Transverse colon (tissue), 4 donors: ENCODE measurements around the gene ZNF567.

Experiments
- EP300 ChIP-seq: sonication (generic); formaldehyde crosslinking; IDR thresholded peaks from one replicate; pipeline ENCODE4 v1.6.1; 2017; ENCODE audit warnings: antibody characterized with exemption, low read depth
- POLR2A ChIP-seq: fragments of 450-650 bp; IDR thresholded peaks from one replicate; pipeline ENCODE4 v1.6.1; 2016; ENCODE audit warnings: antibody characterized with exemption, mild to moderate bottlenecking, moderate library complexity
- POLR2AphosphoS5 ChIP-seq, 3 donors: sonication (generic); formaldehyde crosslinking; IDR thresholded peaks; one replicate each; pipeline ENCODE4 v1.6.1; 2016; ENCODE audit warnings: antibody characterized with exemption in 3 of 3
- TF ChIP-seq, protein P1 (sequence below), 5 experiments: fragments of 200-600 bp in 3 of 5; fragments of 450-650 bp in 2 of 5; sonication (generic) in 3 of 5; IDR thresholded peaks; 1 replicate in 2 of 5; 2 replicates in 3 of 5; pipeline ENCODE4 v1.5.1; 2016 to 2017; ENCODE audit warnings: antibody characterized with exemption in 5 of 5, inconsistent platforms in 3 of 5, mild to moderate bottlenecking in 2 of 5, moderate library complexity in 1 of 5

DNA sequence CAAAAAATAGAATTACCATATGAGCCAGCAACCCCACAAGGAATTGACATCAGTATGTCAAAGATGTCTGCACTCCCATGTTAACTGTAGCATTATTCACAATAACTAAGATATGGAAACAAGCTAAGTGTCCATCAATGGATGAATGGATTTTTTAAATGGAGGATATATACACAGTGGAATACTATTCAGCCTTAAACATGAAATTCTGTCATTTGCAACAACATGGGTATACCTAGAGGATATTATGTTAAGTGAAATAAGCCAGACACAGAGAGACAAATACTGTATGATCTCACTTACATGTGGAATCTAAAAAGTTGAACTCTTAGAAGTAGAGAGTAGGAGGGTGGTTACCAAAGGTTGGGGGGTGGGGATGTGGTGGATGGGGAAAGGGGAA lies 8.0 kb upstream of the ZNF567 start:
- TF ChIP-seq, protein P1, sequence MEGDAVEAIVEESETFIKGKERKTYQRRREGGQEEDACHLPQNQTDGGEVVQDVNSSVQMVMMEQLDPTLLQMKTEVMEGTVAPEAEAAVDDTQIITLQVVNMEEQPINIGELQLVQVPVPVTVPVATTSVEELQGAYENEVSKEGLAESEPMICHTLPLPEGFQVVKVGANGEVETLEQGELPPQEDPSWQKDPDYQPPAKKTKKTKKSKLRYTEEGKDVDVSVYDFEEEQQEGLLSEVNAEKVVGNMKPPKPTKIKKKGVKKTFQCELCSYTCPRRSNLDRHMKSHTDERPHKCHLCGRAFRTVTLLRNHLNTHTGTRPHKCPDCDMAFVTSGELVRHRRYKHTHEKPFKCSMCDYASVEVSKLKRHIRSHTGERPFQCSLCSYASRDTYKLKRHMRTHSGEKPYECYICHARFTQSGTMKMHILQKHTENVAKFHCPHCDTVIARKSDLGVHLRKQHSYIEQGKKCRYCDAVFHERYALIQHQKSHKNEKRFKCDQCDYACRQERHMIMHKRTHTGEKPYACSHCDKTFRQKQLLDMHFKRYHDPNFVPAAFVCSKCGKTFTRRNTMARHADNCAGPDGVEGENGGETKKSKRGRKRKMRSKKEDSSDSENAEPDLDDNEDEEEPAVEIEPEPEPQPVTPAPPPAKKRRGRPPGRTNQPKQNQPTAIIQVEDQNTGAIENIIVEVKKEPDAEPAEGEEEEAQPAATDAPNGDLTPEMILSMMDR (IDR thresholded peaks at IDR 0.05): no peak
- TF ChIP-seq EP300 (no peak), POLR2A (no peak), POLR2AphosphoS5 (IDR thresholded peaks at IDR 0.05) (no peak)
